Neural progenitor cell (in vitro differentiated cells): ENCODE data around the gene KIAA2012. TPM values are rescaled to one million over a fixed set of nuclear protein-coding genes. Genes with fewer than 3 reads are reported as not detected.
A peak's percentile ranks its signal among the peaks of the same experiment; 100 is the strongest.

ENCODE experiments used
- DNase-seq: peaks from one replicate; pipeline ENCODE4 v3.0.0-alpha.2; 2016; ENCODE audit warnings: low spot score
- H2AFZ ChIP-seq: fragments of 200-600 bp; sonication (generic); replicated peaks from 2 replicates; pipeline ENCODE4 v1.6.1; 2016; ENCODE audit warnings: antibody characterized with exemption
- H3F3A ChIP-seq: fragments of 200-600 bp; sonication (generic); 2 replicates; pipeline ENCODE4 v1.6.1; 2016; ENCODE audit warnings: antibody characterized with exemption, low read depth
- H3K27ac ChIP-seq: fragments of 200-600 bp; sonication (generic); 2 replicates; pipeline ENCODE4 v1.5.1; 2016; ENCODE audit warnings: mild to moderate bottlenecking
- H3K27me3 ChIP-seq: fragments of 200-600 bp; sonication (generic); 2 replicates; pipeline ENCODE4 v1.6.1; 2016; ENCODE audit warnings: mild to moderate bottlenecking, moderate library complexity
- H3K36me3 ChIP-seq: fragments of 200-600 bp; sonication (generic); 2 replicates; pipeline ENCODE4 v1.5.1; 2016
- H3K4me1 ChIP-seq: fragments of 200-600 bp; sonication (generic); 2 replicates; pipeline ENCODE4 v1.6.1; 2016; ENCODE audit warnings: mixed run types
- H3K4me2 ChIP-seq: fragments of 200-600 bp; sonication (generic); 2 replicates; pipeline ENCODE4 v1.6.1; 2016
- H3K4me3 ChIP-seq: fragments of 200-600 bp; sonication (generic); 2 replicates; pipeline ENCODE4 v1.5.1; 2016
- H3K79me2 ChIP-seq: fragments of 200-600 bp; sonication (generic); 2 replicates; pipeline ENCODE4 v1.6.1; 2016; ENCODE audit warnings: low read depth
- H3K9ac ChIP-seq: fragments of 200-600 bp; sonication (generic); 2 replicates; pipeline ENCODE4 v1.6.1; 2016
- H3K9me3 ChIP-seq: fragments of 200-600 bp; sonication (generic); 2 replicates; pipeline ENCODE4 v1.5.1; 2016; ENCODE audit warnings: low read depth
- H4K20me1 ChIP-seq: fragments of 200-600 bp; sonication (generic); 2 replicates; pipeline ENCODE4 v1.6.1; 2016; ENCODE audit warnings: low read depth
- H3K27ac Mint-ChIP-seq: 3 replicates; pipeline ENCODE4 v1.8.0; 2021; ENCODE audit warnings: mixed read lengths
- H3K27me3 Mint-ChIP-seq: 2 replicates; pipeline ENCODE4 v1.8.0; 2022; ENCODE audit warnings: low read depth, mild to moderate bottlenecking, inconsistent platforms, moderate library complexity, mixed read lengths; ENCODE audit not compliant: insufficient read depth
- H3K36me3 Mint-ChIP-seq: 3 replicates; pipeline ENCODE4 v1.8.0; 2021; ENCODE audit warnings: mixed read lengths
- H3K4me1 Mint-ChIP-seq: 3 replicates; pipeline ENCODE4 v1.8.0; 2021; ENCODE audit warnings: mixed read lengths
- H3K4me3 Mint-ChIP-seq: 3 replicates; pipeline ENCODE4 v1.8.0; 2021; ENCODE audit warnings: mild to moderate bottlenecking, moderate library complexity, mixed read lengths
- H3K9me3 Mint-ChIP-seq: 3 replicates; pipeline ENCODE4 v1.8.0; 2020; ENCODE audit warnings: mixed read lengths
- EZH2 ChIP-seq: fragments of 200-600 bp; sonication (generic); IDR thresholded peaks from 2 replicates; pipeline ENCODE4 v1.6.1; 2017; ENCODE audit warnings: antibody characterized with exemption, mild to moderate bottlenecking, moderate library complexity
- EZH2phosphoT487 ChIP-seq: fragments of 200-600 bp; sonication (generic); IDR thresholded peaks from 2 replicates; pipeline ENCODE4 v1.6.1; 2017; ENCODE audit warnings: antibody characterized with exemption
- total RNA-seq: library from RNA; depleted of rRNA; stranded (reverse); fragments of >200 nt; gene quantifications from 2 replicates; pipeline ENCODE4 v1.2.3, GENCODE V29; 2015; ENCODE audit warnings: low replicate concordance
- TF ChIP-seq, protein P1 (sequence below): fragments of 200-600 bp; sonication (generic); IDR thresholded peaks from 2 replicates; pipeline ENCODE4 v1.5.1; 2017; ENCODE audit warnings: antibody characterized with exemption, mild to moderate bottlenecking

The KIAA2012 gene
- total RNA-seq, 1 donor from 2014 or later = not detected

DNA sequence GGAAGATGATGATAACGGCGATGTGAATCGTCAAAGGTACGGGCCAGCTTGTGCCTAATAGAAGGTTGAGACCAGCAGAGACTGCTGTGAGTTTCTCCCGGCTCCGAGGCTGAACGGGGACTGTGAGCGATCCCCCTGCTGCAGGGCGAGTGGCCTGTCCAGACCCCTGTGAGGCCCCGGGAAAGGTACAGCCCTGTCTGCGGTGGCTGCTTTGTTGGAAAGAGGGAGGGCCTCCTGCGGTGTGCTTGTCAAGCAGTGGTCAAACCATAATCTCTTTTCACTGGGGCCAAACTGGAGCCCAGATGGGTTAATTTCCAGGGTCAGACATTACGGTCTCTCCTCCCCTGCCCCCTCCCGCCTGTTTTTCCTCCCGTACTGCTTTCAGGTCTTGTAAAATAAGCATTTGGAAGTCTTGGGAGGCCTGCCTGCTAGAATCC lies 36.4 kb upstream of the KIAA2012 start:
- H3K4me1 ChIP-seq = peaks cover 37% of the 10 kb centered on the region
- H3K79me2 ChIP-seq = peaks cover 82% of the 10 kb centered on the region
- peaks cover 2% of the 10 kb centered on the region for H3K27me3 Mint-ChIP-seq
- H3K4me1 Mint-ChIP-seq = peaks cover 41% of the 10 kb centered on the region
- no peak overlapping the region for H3K4me3 Mint-ChIP-seq
- H3K36me3 ChIP-seq = no peaks in the 10 kb centered on the region
- peak overlapping the region; percentile 93 for H3K4me3 ChIP-seq
- H3F3A ChIP-seq = peaks cover 81% of the 10 kb centered on the region
- peak; percentile 91 for DNase-seq
- H4K20me1 ChIP-seq = peaks cover 71% of the 10 kb centered on the region
- peak overlapping the region; percentile 27 for H3K9ac ChIP-seq
- no peaks in the 10 kb centered on the region for H3K27me3 ChIP-seq
- H3K9me3 ChIP-seq = no peaks in the 10 kb centered on the region
- H3K27ac Mint-ChIP-seq = no peak overlapping the region
- H3K27ac ChIP-seq = peak overlapping the region; percentile 69
- H2AFZ ChIP-seq = no peak overlapping the region
- H3K36me3 Mint-ChIP-seq = peaks cover 4% of the 10 kb centered on the region
- TF ChIP-seq, protein P1, sequence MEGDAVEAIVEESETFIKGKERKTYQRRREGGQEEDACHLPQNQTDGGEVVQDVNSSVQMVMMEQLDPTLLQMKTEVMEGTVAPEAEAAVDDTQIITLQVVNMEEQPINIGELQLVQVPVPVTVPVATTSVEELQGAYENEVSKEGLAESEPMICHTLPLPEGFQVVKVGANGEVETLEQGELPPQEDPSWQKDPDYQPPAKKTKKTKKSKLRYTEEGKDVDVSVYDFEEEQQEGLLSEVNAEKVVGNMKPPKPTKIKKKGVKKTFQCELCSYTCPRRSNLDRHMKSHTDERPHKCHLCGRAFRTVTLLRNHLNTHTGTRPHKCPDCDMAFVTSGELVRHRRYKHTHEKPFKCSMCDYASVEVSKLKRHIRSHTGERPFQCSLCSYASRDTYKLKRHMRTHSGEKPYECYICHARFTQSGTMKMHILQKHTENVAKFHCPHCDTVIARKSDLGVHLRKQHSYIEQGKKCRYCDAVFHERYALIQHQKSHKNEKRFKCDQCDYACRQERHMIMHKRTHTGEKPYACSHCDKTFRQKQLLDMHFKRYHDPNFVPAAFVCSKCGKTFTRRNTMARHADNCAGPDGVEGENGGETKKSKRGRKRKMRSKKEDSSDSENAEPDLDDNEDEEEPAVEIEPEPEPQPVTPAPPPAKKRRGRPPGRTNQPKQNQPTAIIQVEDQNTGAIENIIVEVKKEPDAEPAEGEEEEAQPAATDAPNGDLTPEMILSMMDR = no peak
- no peak for TF ChIP-seq EZH2phosphoT487
- TF ChIP-seq EZH2 = no peak
- H3K4me2 ChIP-seq = peak overlapping the region; percentile 83
- no peaks in the 10 kb centered on the region for H3K9me3 Mint-ChIP-seq

DNA sequence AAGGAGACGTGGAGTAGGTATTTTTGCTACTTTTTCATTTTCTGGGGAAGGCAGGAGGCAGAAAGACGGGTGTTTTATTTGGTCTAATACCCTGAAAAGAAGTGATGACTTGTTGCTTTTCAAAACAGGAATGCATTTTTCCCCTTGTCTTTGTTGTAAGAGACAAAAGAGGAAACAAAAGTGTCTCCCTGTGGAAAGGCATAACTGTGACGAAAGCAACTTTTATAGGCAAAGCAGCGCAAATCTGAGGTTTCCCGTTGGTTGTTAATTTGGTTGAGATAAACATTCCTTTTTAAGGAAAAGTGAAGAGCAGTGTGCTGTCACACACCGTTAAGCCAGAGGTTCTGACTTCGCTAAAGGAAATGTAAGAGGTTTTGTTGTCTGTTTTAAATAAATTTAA lies 36.0 kb upstream of the KIAA2012 start:
- H3K4me3 Mint-ChIP-seq = no peak overlapping the region
- Histone ChIP-seq H3K79me2 (peaks cover 78% of the 10 kb centered on the region), H3K4me1 (peaks cover 33% of the 10 kb centered on the region), H2AFZ (no peak overlapping the region), H4K20me1 (peaks cover 71% of the 10 kb centered on the region), H3K4me3 (peak overlapping the region; percentile 93), H3K36me3 (no peaks in the 10 kb centered on the region), H3K9me3 (no peaks in the 10 kb centered on the region), H3F3A (peaks cover 76% of the 10 kb centered on the region), H3K27ac (peak overlapping the region; percentile 69), H3K4me2 (peak overlapping the region; percentile 83), H3K27me3 (no peaks in the 10 kb centered on the region), H3K9ac (peak overlapping the region; percentile 27)
- peaks cover 36% of the 10 kb centered on the region for H3K4me1 Mint-ChIP-seq
- H3K36me3 Mint-ChIP-seq = peaks cover 7% of the 10 kb centered on the region
- no peak overlapping the region for H3K27ac Mint-ChIP-seq
- TF ChIP-seq EZH2phosphoT487 (no peak), EZH2 (no peak)
- TF ChIP-seq, protein P1 = no peak
- peaks cover 2% of the 10 kb centered on the region for H3K27me3 Mint-ChIP-seq
- H3K9me3 Mint-ChIP-seq = no peaks in the 10 kb centered on the region
- peak; percentile 60 for DNase-seq

GRCh38 chr2:202038471-202039277 lies 34.4 kb upstream of the KIAA2012 start:
- Histone ChIP-seq H3K9ac (no peak overlapping the region), H3K4me2 (peak overlapping the region; percentile 83), H3K4me3 (peak overlapping the region; percentile 93), H3K27ac (no peak overlapping the region), H3F3A (peaks cover 63% of the 10 kb centered on the region), H3K9me3 (no peaks in the 10 kb centered on the region), H4K20me1 (peaks cover 71% of the 10 kb centered on the region), H3K36me3 (no peaks in the 10 kb centered on the region), H3K4me1 (peaks cover 33% of the 10 kb centered on the region), H3K79me2 (peaks cover 70% of the 10 kb centered on the region), H3K27me3 (no peaks in the 10 kb centered on the region), H2AFZ (no peak overlapping the region)
- TF ChIP-seq EZH2phosphoT487 (no peak), EZH2 (no peak)
- TF ChIP-seq, protein P1 = no peak
- H3K9me3 Mint-ChIP-seq = no peaks in the 10 kb centered on the region
- H3K27me3 Mint-ChIP-seq = no peaks in the 10 kb centered on the region
- H3K36me3 Mint-ChIP-seq = peaks cover 7% of the 10 kb centered on the region
- H3K4me3 Mint-ChIP-seq = peak overlapping the region; percentile 79
- peak; percentile 48 for DNase-seq
- H3K4me1 Mint-ChIP-seq = peaks cover 34% of the 10 kb centered on the region
- peak overlapping the region; percentile 47 for H3K27ac Mint-ChIP-seq
